ENCODE results near the gene SPSB4.

DNA sequence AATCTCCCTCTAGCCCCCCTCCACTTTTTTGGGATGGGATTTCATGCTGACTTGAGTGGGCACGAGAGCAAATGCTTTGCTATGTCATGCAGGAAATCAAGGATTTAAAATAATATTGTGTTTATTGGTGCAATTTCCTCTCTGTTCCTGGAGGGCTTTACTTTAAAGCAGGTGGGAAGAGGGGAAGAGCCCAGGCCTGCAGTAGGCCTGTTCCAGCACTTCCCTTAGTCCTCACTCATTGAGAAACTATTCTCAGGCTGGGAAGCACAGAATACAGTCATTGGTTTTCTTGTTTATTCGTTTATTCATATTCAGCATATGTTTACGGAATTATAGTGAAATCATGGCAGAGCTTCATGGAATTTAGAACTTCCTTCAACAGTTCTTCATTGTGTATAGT lies 41.7 kb upstream of the SPSB4 start:
- TF ChIP-seq, protein P1, sequence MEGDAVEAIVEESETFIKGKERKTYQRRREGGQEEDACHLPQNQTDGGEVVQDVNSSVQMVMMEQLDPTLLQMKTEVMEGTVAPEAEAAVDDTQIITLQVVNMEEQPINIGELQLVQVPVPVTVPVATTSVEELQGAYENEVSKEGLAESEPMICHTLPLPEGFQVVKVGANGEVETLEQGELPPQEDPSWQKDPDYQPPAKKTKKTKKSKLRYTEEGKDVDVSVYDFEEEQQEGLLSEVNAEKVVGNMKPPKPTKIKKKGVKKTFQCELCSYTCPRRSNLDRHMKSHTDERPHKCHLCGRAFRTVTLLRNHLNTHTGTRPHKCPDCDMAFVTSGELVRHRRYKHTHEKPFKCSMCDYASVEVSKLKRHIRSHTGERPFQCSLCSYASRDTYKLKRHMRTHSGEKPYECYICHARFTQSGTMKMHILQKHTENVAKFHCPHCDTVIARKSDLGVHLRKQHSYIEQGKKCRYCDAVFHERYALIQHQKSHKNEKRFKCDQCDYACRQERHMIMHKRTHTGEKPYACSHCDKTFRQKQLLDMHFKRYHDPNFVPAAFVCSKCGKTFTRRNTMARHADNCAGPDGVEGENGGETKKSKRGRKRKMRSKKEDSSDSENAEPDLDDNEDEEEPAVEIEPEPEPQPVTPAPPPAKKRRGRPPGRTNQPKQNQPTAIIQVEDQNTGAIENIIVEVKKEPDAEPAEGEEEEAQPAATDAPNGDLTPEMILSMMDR (conservative IDR thresholded peaks at IDR 0.05; ENCODE audit: low read length) = no peak
- TF ChIP-seq EZH2phosphoT487 (IDR thresholded peaks at IDR 0.05; ENCODE audit: borderline replicate concordance, low read depth, low read length) = no peak
